ENCODE measurements around the gene PCDHGA4.
"Not testable (repeated sequence)": the region's sequence is repeated elsewhere in the genome, so short reads cannot be mapped to it uniquely, and the experiment has no call there.

Gene PCDHGA4

DNA sequence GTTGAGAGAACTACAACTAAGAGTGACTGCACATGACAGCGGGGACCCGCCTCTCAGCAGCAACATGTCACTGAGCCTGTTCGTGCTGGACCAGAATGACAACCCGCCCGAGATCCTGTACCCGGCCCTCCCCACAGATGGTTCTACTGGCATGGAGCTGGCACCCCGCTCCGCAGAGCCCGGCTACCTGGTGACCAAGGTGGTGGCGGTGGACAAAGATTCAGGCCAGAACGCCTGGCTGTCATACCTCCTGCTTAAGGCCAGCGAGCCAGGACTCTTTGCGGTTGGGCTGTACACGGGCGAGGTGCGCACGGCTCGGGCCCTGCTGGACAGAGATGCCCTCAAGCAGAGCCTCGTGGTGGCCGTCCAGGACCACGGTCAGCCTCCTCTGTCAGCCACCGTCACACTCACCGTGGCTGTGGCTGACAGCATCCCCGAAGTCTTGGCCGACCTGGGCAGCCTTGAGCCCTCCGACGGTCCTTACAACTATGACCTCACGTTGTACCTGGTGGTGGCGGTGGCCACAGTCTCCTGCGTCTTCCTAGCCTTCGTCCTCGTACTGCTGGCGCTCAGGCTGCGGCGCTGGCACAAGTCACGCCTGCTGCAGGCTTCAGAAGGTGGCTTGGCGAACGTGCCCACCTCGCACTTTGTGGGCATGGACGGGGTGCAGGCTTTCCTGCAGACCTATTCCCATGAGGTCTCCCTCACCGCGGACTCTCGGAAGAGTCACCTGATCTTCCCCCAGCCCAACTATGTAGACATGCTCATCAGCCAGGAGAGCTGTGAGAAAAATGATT lies 29.8 kb downstream of the PCDHGA4 start:
- no peak for DNase-seq

GRCh38 chr5:141387557-141388311 lies 32.9 kb downstream of the PCDHGA4 start, which contains the start of gene PCDHGB4:
Gene PCDHGB4, plus strand, starts transcription at chr5:141387698. Its CDS starts 187 bp downstream, at chr5:141387885.
- DNase-seq, result not testable (repeated sequence)

DNA sequence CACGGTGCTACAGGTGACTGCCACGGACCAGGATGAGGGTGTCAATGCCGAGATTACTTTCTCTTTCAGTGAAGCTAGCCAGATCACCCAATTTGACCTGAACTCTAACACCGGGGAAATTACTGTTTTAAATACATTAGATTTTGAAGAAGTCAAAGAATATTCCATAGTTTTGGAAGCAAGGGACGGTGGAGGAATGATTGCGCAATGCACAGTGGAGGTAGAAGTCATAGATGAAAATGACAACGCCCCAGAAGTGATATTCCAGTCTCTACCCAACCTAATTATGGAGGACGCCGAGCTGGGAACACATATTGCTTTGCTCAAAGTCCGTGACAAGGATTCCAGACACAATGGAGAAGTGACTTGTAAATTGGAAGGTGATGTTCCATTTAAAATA lies 33.8 kb downstream of the PCDHGA4 start:
- no peak for DNase-seq

- no peak for DNase-seq
Observed at GRCh38 chr5:141389153-141390042, 34.6 kb downstream of the PCDHGA4 start.

- DNase-seq, result no peak
Observed at GRCh38 chr5:141392429-141393198, 37.8 kb downstream of the PCDHGA4 start, which contains the start of gene PCDHGA8. Gene PCDHGA8, plus strand, starts transcription at chr5:141392633. Its CDS starts 181 bp downstream, at chr5:141392814.

GRCh38 chr5:141393267-141393666 lies 38.4 kb downstream of the PCDHGA4 start:
- no peak for DNase-seq

- not testable (repeated sequence) for DNase-seq
Observed at GRCh38 chr5:141394401-141395187, 39.8 kb downstream of the PCDHGA4 start.

DNA sequence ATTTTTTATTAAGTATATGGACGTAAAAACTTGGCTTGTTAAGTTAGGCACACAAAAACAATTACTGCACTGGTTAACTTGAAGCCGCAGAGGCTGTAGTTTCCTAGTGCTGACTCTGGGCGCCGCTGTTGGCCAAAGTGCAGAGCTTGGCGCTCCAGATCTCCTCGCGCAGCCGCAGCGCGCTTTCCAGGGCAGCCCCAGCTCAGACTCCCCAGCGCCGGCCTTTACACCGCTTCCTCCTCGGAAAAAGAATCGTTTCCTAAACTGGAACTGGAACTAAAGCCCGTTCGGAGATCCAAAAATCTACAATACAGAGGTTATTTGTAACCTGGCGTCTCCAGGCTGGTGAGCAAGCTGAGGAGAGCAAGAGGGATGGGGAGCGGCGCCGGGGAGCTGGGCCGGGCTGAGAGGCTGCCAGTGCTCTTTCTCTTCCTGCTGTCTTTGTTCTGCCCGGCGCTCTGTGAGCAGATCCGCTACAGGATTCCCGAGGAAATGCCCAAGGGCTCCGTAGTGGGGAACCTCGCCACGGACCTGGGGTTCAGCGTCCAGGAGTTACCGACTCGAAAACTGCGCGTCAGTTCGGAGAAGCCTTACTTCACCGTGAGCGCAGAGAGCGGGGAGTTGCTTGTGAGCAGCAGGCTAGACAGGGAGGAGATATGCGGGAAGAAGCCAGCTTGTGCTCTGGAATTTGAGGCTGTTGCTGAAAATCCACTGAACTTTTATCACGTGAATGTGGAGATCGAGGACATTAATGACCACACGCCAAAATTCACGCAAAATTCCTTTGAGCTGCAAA lies 43.1 kb downstream of the PCDHGA4 start, which contains the start of gene PCDHGB5:
TSS of gene PCDHGB5 (plus strand) at position 192 of the 796 bp plus-strand sequence. CDS start at position 373, 181 bp downstream.
- not testable (repeated sequence) for DNase-seq

DNA sequence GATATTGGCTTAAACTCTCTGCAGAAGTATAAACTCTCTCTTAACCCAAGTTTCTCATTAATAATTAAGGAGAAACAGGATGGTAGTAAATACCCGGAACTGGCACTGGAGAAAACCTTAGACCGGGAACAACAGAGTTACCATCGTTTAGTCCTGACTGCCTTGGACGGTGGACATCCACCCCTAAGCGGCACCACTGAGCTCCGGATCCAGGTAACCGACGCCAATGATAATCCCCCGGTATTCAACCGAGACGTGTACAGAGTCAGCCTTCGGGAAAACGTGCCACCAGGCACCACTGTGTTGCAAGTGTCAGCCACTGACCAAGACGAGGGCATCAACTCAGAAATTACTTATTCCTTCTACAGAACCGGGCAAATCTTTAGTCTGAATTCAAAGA lies 43.8 kb downstream of the PCDHGA4 start:
- DNase-seq, result no peak

GRCh38 chr5:141399555-141400258 lies 44.9 kb downstream of the PCDHGA4 start:
- no peak for DNase-seq

DNA sequence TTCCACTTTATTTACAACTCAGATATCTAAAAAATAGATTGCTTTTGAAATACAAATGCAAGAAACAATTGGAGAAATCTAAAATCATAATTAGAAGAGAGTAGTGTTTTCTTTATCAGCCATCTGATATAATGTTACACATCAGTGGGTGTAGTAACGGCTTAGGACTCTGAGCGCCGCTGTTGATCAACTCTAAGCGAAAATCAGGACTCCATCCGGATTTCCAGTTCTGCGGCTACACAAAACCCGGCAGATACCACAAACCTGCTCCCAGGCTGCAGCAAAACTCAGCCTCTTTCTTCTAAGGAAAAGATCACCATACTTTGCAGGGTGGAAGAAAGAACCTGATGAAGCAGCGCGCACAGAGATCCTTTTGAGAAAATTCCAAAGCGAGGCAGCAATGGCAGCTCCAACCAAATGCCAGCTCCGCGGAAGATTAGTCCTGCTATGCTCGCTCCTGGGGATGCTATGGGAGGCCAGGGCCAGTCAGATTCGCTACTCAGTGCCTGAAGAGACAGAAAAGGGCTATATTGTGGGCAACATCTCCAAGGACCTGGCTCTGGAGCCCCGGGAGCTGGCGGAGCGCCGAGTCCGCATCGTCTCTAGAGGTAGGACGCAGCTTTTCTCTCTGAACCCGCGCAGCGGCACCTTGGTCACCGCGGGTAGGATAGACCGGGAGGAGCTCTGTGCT lies 47.9 kb downstream of the PCDHGA4 start, which contains the start of gene PCDHGA9:
TSS of gene PCDHGA9 (plus strand) at position 226 of the 691 bp plus-strand sequence. CDS start at position 401, 175 bp downstream.
- DNase-seq, result no peak

DNA sequence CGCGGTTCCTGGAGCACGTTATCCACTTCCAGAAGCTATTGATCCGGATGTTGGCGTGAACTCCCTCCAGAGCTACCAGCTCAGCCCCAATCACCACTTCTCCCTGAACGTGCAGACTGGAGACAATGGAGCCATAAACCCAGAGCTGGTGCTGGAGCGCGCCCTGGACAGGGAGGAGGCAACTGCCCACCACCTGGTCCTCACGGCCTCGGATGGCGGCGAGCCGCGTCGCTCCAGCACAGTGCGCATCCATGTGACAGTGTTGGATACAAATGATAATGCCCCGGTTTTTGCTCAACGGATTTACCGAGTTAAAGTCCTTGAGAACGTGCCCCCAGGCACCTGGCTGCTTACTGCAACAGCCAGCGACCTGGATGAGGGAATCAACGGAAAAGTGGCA lies 48.6 kb downstream of the PCDHGA4 start:
- no peak for DNase-seq

Data from activated gamma-delta T cell (primary cell).